ENCODE results near the gene CDC42EP1.
"Not testable (repeated sequence)": the region's sequence is repeated elsewhere in the genome, so short reads cannot be mapped to it uniquely, and the experiment has no call there.

The CDC42EP1 gene

GRCh38 chr22:37525746-37526350 is 34.4 kb upstream of the CDC42EP1 start:
- no peaks in the 10 kb centered on the region for H3K27me3 ChIP-seq (ENCODE audit: insufficient read depth, low read length, poor library complexity, severe bottlenecking)
- TF ChIP-seq CTCF (conservative IDR thresholded peaks at IDR 0.05; ENCODE audit: low read length) (no peak), EZH2phosphoT487 (IDR thresholded peaks at IDR 0.05; ENCODE audit: borderline replicate concordance) (no peak)
- H3K9me2 ChIP-seq (replicated peaks; ENCODE audit: low read depth, low read length): no peaks in the 10 kb centered on the region
- no peak overlapping the region for H3K4me2 ChIP-seq (ENCODE audit: low read depth, low read length, poor library complexity, severe bottlenecking)
- H3K36me3 ChIP-seq (ENCODE audit: insufficient read depth, low read length): no peaks in the 10 kb centered on the region
- no peak overlapping the region for H3K4me3 ChIP-seq (ENCODE audit: low read length, poor library complexity, severe bottlenecking)
- no peaks in the 10 kb centered on the region for H3K79me2 ChIP-seq (ENCODE audit: insufficient read depth, low read length)
- no peaks in the 10 kb centered on the region for H4K20me1 ChIP-seq (ENCODE audit: insufficient read depth, low read length, poor library complexity, severe bottlenecking)
- H3F3A ChIP-seq (ENCODE audit: low read depth): no peaks in the 10 kb centered on the region
- H2AFZ ChIP-seq (ENCODE audit: low read length): no peak overlapping the region
- peaks cover 6% of the 10 kb centered on the region for H3K4me1 ChIP-seq (ENCODE audit: insufficient read depth, low read length, poor library complexity, severe bottlenecking)
- H3K9me3 ChIP-seq (ENCODE audit: insufficient read depth, low read depth, low read length): no peaks in the 10 kb centered on the region
- no peak overlapping the region for H3K9ac ChIP-seq (ENCODE audit: low read depth, low read length, poor library complexity, severe bottlenecking)

GRCh38 chr22:37526376-37526775 is 33.9 kb upstream of the CDC42EP1 start:
- Histone ChIP-seq H3K4me3 (ENCODE audit: low read length, poor library complexity, severe bottlenecking) (no peak overlapping the region), H3K4me2 (ENCODE audit: low read depth, low read length, poor library complexity, severe bottlenecking) (no peak overlapping the region), H3K9me3 (ENCODE audit: insufficient read depth, low read depth, low read length) (no peaks in the 10 kb centered on the region), H3F3A (ENCODE audit: low read depth) (no peaks in the 10 kb centered on the region), H3K79me2 (ENCODE audit: insufficient read depth, low read length) (no peaks in the 10 kb centered on the region), H3K4me1 (ENCODE audit: insufficient read depth, low read length, poor library complexity, severe bottlenecking) (peaks cover 6% of the 10 kb centered on the region), H3K9me2 (replicated peaks; ENCODE audit: low read depth, low read length) (no peaks in the 10 kb centered on the region), H3K36me3 (ENCODE audit: insufficient read depth, low read length) (no peaks in the 10 kb centered on the region), H4K20me1 (ENCODE audit: insufficient read depth, low read length, poor library complexity, severe bottlenecking) (no peaks in the 10 kb centered on the region), H3K27me3 (ENCODE audit: insufficient read depth, low read length, poor library complexity, severe bottlenecking) (no peaks in the 10 kb centered on the region), H2AFZ (ENCODE audit: low read length) (no peak overlapping the region), H3K9ac (ENCODE audit: low read depth, low read length, poor library complexity, severe bottlenecking) (no peak overlapping the region)
- no peak for TF ChIP-seq EZH2phosphoT487 (IDR thresholded peaks at IDR 0.05; ENCODE audit: borderline replicate concordance)
- TF ChIP-seq CTCF (conservative IDR thresholded peaks at IDR 0.05; ENCODE audit: low read length): no peak

GRCh38 chr22:37527081-37527752 is 33.1 kb upstream of the CDC42EP1 start:
- H3K4me2 ChIP-seq (ENCODE audit: low read depth, low read length, poor library complexity, severe bottlenecking); H3K9me3 ChIP-seq (ENCODE audit: insufficient read depth, low read depth, low read length); H2AFZ ChIP-seq (ENCODE audit: low read length); H3K9ac ChIP-seq (ENCODE audit: low read depth, low read length, poor library complexity, severe bottlenecking); H3K27me3 ChIP-seq (ENCODE audit: insufficient read depth, low read length, poor library complexity, severe bottlenecking); H3K4me1 ChIP-seq (ENCODE audit: insufficient read depth, low read length, poor library complexity, severe bottlenecking); H3K4me3 ChIP-seq (ENCODE audit: low read length, poor library complexity, severe bottlenecking); H3K79me2 ChIP-seq (ENCODE audit: insufficient read depth, low read length); H4K20me1 ChIP-seq (ENCODE audit: insufficient read depth, low read length, poor library complexity, severe bottlenecking); H3K9me2 ChIP-seq (replicated peaks; ENCODE audit: low read depth, low read length); H3F3A ChIP-seq (ENCODE audit: low read depth); H3K36me3 ChIP-seq (ENCODE audit: insufficient read depth, low read length): not testable (repeated sequence)

GRCh38 chr22:37527952-37528351 is 32.3 kb upstream of the CDC42EP1 start:
- not testable (repeated sequence) for H3K4me2 ChIP-seq (ENCODE audit: low read depth, low read length, poor library complexity, severe bottlenecking); H3F3A ChIP-seq (ENCODE audit: low read depth); H3K4me3 ChIP-seq (ENCODE audit: low read length, poor library complexity, severe bottlenecking); H4K20me1 ChIP-seq (ENCODE audit: insufficient read depth, low read length, poor library complexity, severe bottlenecking); H3K9me3 ChIP-seq (ENCODE audit: insufficient read depth, low read depth, low read length); H3K27me3 ChIP-seq (ENCODE audit: insufficient read depth, low read length, poor library complexity, severe bottlenecking); H3K4me1 ChIP-seq (ENCODE audit: insufficient read depth, low read length, poor library complexity, severe bottlenecking); H3K79me2 ChIP-seq (ENCODE audit: insufficient read depth, low read length); H2AFZ ChIP-seq (ENCODE audit: low read length); H3K36me3 ChIP-seq (ENCODE audit: insufficient read depth, low read length); H3K9ac ChIP-seq (ENCODE audit: low read depth, low read length, poor library complexity, severe bottlenecking); H3K9me2 ChIP-seq (replicated peaks; ENCODE audit: low read depth, low read length)
